Karpas-422 (cell line): ENCODE measurements around the gene MED15. TPM values are rescaled to one million over a fixed set of nuclear protein-coding genes. Genes with fewer than 3 reads are reported as not detected.
A peak's percentile ranks its signal among the peaks of the same experiment; 100 is the strongest.

ENCODE experiments used
- DNase-seq: peaks from one replicate; pipeline ENCODE4 v3.0.0-alpha.2; 2015
- H2AFZ ChIP-seq: fragments of 200-600 bp; sonication (generic); 2 replicates; pipeline ENCODE4 v1.6.1; 2014; ENCODE audit warnings: antibody characterized with exemption, low read length, mixed read lengths
- H3K27ac ChIP-seq: fragments of 200-600 bp; sonication (generic); 2 replicates; pipeline ENCODE4 v1.5.1; 2014; ENCODE audit warnings: mild to moderate bottlenecking, low read length, moderate library complexity
- H3K27me3 ChIP-seq: fragments of 200-600 bp; sonication (generic); 2 replicates; pipeline ENCODE4 v1.6.1; 2014; ENCODE audit warnings: low read length, mixed read lengths
- H3K36me3 ChIP-seq: fragments of 200-600 bp; sonication (generic); 2 replicates; pipeline ENCODE4 v1.6.1; 2014; ENCODE audit warnings: low read length, mixed read lengths; ENCODE audit not compliant: insufficient read depth
- H3K4me1 ChIP-seq: fragments of 200-600 bp; sonication (generic); 2 replicates; pipeline ENCODE4 v1.6.1; 2014; ENCODE audit warnings: mild to moderate bottlenecking, low read length, mixed read lengths
- H3K4me2 ChIP-seq: fragments of 200-600 bp; sonication (generic); 2 replicates; pipeline ENCODE4 v1.6.1; 2014; ENCODE audit warnings: low read length, low read depth, mild to moderate bottlenecking; ENCODE audit not compliant: poor library complexity, severe bottlenecking
- H3K4me3 ChIP-seq: fragments of 200-600 bp; sonication (generic); 2 replicates; pipeline ENCODE4 v1.5.1; 2014; ENCODE audit warnings: mild to moderate bottlenecking, antibody characterized with exemption, low read length, mixed read lengths
- H3K79me2 ChIP-seq: fragments of 200-600 bp; sonication (generic); 2 replicates; pipeline ENCODE4 v1.6.1; 2014; ENCODE audit warnings: mild to moderate bottlenecking, low read length, mixed read lengths
- H3K9ac ChIP-seq: fragments of 200-600 bp; sonication (generic); 2 replicates; pipeline ENCODE4 v1.6.0; 2014; ENCODE audit warnings: low read length
- H3K9me2 ChIP-seq: fragments of 200-600 bp; sonication (generic), shearing (Covaris generic); replicated peaks from 2 replicates; pipeline ENCODE4 v1.6.0; 2014; ENCODE audit warnings: mild to moderate bottlenecking, low read length, moderate library complexity; ENCODE audit not compliant: insufficient read depth
- H3K9me3 ChIP-seq: fragments of 300-700, 200-600 bp; sonication (generic); 2 replicates; pipeline ENCODE4 v1.6.1; 2014; ENCODE audit warnings: low read length, mixed read lengths
- H4K20me1 ChIP-seq: fragments of 200-600 bp; sonication (generic); 2 replicates; pipeline ENCODE4 v1.6.1; 2014; ENCODE audit warnings: mild to moderate bottlenecking, antibody characterized with exemption, low read length, low read depth; ENCODE audit not compliant: insufficient read depth
- total RNA-seq: library from RNA; depleted of rRNA; stranded (reverse); fragments of >200 nt; shearing (Covaris generic); gene quantifications from 2 replicates; pipeline ENCODE4 v1.2.3, GENCODE V29; 2014; ENCODE audit warnings: low replicate concordance

Gene MED15
- total RNA-seq, 1 experiment from 2014 or later, result 36.9 TPM

GRCh38 chr22:20546541-20546950 lies 39.1 kb downstream of the MED15 start:
- Histone ChIP-seq H2AFZ (no peak overlapping the region), H3K4me2 (no peak overlapping the region), H3K9me2 (no peaks in the 10 kb centered on the region), H3K4me3 (no peak overlapping the region), H3K27ac (no peak overlapping the region), H3K79me2 (peaks cover 82% of the 10 kb centered on the region), H3K36me3 (peaks cover 4% of the 10 kb centered on the region; the same call in 1 of the 2 replicates), H4K20me1 (peaks cover 9% of the 10 kb centered on the region; the same call in 1 of the 2 replicates), H3K9me3 (no peaks in the 10 kb centered on the region), H3K9ac (no peak overlapping the region), H3K27me3 (no peaks in the 10 kb centered on the region), H3K4me1 (peaks cover 38% of the 10 kb centered on the region)
- DNase-seq, result no peak

GRCh38 chr22:20547029-20547428 lies 39.6 kb downstream of the MED15 start:
- Histone ChIP-seq H3K4me2 (no peak overlapping the region), H3K27me3 (no peaks in the 10 kb centered on the region), H3K27ac (no peak overlapping the region), H2AFZ (no peak overlapping the region), H3K9me2 (no peaks in the 10 kb centered on the region), H4K20me1 (peaks cover 9% of the 10 kb centered on the region; the same call in 1 of the 2 replicates), H3K36me3 (peaks cover 8% of the 10 kb centered on the region; the same call in 1 of the 2 replicates), H3K4me3 (no peak overlapping the region), H3K9ac (no peak overlapping the region), H3K79me2 (peaks cover 87% of the 10 kb centered on the region), H3K9me3 (no peaks in the 10 kb centered on the region), H3K4me1 (peaks cover 43% of the 10 kb centered on the region)
- no peak for DNase-seq

GRCh38 chr22:20548806-20549205 lies 41.4 kb downstream of the MED15 start:
- peaks cover 46% of the 10 kb centered on the region for H3K4me1 ChIP-seq
- no peak overlapping the region for H3K4me3 ChIP-seq
- no peaks in the 10 kb centered on the region for H3K27me3 ChIP-seq
- H2AFZ ChIP-seq, result no peak overlapping the region
- peaks cover 89% of the 10 kb centered on the region for H3K79me2 ChIP-seq
- no peak overlapping the region for H3K9ac ChIP-seq
- H3K36me3 ChIP-seq, result peaks cover 16% of the 10 kb centered on the region
- peaks cover 9% of the 10 kb centered on the region; the same call in 1 of the 2 replicates for H4K20me1 ChIP-seq
- no peaks in the 10 kb centered on the region for H3K9me3 ChIP-seq
- H3K4me2 ChIP-seq, result no peak overlapping the region
- no peak overlapping the region for H3K27ac ChIP-seq
- DNase-seq, result no peak
- no peaks in the 10 kb centered on the region for H3K9me2 ChIP-seq

GRCh38 chr22:20549232-20549841 lies 41.9 kb downstream of the MED15 start:
- Histone ChIP-seq H3K4me3 (no peak overlapping the region), H3K79me2 (peaks cover 90% of the 10 kb centered on the region)

GRCh38 chr22:20550057-20550817 lies 42.8 kb downstream of the MED15 start:
- Histone ChIP-seq H3K9me2 (no peaks in the 10 kb centered on the region), H3K4me3 (no peak overlapping the region), H3K79me2 (peaks cover 87% of the 10 kb centered on the region), H4K20me1 (peaks cover 9% of the 10 kb centered on the region; the same call in 1 of the 2 replicates), H3K9me3 (no peaks in the 10 kb centered on the region), H3K9ac (peak overlapping the region; percentile 9; the same call in 1 of the 2 replicates), H3K36me3 (peaks cover 26% of the 10 kb centered on the region), H3K4me1 (peaks cover 46% of the 10 kb centered on the region), H2AFZ (no peak overlapping the region), H3K27ac (no peak overlapping the region; the same call in 1 of the 2 replicates), H3K4me2 (no peak overlapping the region), H3K27me3 (no peaks in the 10 kb centered on the region)
- DNase-seq, result no peak

More at GRCh38 chr22:20549232-20549841, 41.9 kb downstream of the MED15 start:
- no peak overlapping the region for H3K4me2 ChIP-seq
- no peak overlapping the region for H3K27ac ChIP-seq
- peaks cover 9% of the 10 kb centered on the region; the same call in 1 of the 2 replicates for H4K20me1 ChIP-seq
- H3K27me3 ChIP-seq, result no peaks in the 10 kb centered on the region
- no peak for DNase-seq
- peaks cover 17% of the 10 kb centered on the region for H3K36me3 ChIP-seq
- no peaks in the 10 kb centered on the region for H3K9me3 ChIP-seq
- H3K4me1 ChIP-seq, result peaks cover 46% of the 10 kb centered on the region
- no peak overlapping the region for H3K9ac ChIP-seq
- H3K9me2 ChIP-seq, result no peaks in the 10 kb centered on the region
- H2AFZ ChIP-seq, result no peak overlapping the region

GRCh38 chr22:20550851-20551744 lies 43.7 kb downstream of the MED15 start:
- H3K4me1 ChIP-seq, result peaks cover 43% of the 10 kb centered on the region
- H3K4me3 ChIP-seq, result no peak overlapping the region
- H3K4me2 ChIP-seq, result peak overlapping the region; percentile 2

GRCh38 chr22:20551805-20552442 lies 44.5 kb downstream of the MED15 start:
- no peaks in the 10 kb centered on the region for H3K9me3 ChIP-seq
- DNase-seq, result peak; percentile 72
- H4K20me1 ChIP-seq, result peaks cover 9% of the 10 kb centered on the region; the same call in 1 of the 2 replicates
- peaks cover 75% of the 10 kb centered on the region for H3K79me2 ChIP-seq
- H3K27ac ChIP-seq, result peak overlapping the region; percentile 53
- no peak overlapping the region for H2AFZ ChIP-seq
- H3K27me3 ChIP-seq, result no peaks in the 10 kb centered on the region
- H3K4me3 ChIP-seq, result no peak overlapping the region
- peak overlapping the region; percentile 2 for H3K4me2 ChIP-seq
- H3K36me3 ChIP-seq, result peaks cover 42% of the 10 kb centered on the region
- H3K4me1 ChIP-seq, result peaks cover 41% of the 10 kb centered on the region
- peak overlapping the region; percentile 26 for H3K9ac ChIP-seq
- H3K9me2 ChIP-seq, result no peaks in the 10 kb centered on the region

More at GRCh38 chr22:20550851-20551744, 43.7 kb downstream of the MED15 start:
- no peak overlapping the region for H2AFZ ChIP-seq
- DNase-seq, result peak; percentile 63
- peaks cover 35% of the 10 kb centered on the region for H3K36me3 ChIP-seq
- peaks cover 78% of the 10 kb centered on the region for H3K79me2 ChIP-seq
- peaks cover 9% of the 10 kb centered on the region; the same call in 1 of the 2 replicates for H4K20me1 ChIP-seq
- H3K27ac ChIP-seq, result peak overlapping the region; percentile 53
- H3K27me3 ChIP-seq, result no peaks in the 10 kb centered on the region
- H3K9me3 ChIP-seq, result no peaks in the 10 kb centered on the region
- H3K9ac ChIP-seq, result peak overlapping the region; percentile 26
- H3K9me2 ChIP-seq, result no peaks in the 10 kb centered on the region
